ENCODE results near the gene TNKS2. TPM values are rescaled to one million over a fixed set of nuclear protein-coding genes. Genes with fewer than 3 reads are reported as not detected.

Gene TNKS2
- total and polyA plus RNA-seq, 8 donors = 5.2 to 22.6 (median 14.3) TPM

DNA sequence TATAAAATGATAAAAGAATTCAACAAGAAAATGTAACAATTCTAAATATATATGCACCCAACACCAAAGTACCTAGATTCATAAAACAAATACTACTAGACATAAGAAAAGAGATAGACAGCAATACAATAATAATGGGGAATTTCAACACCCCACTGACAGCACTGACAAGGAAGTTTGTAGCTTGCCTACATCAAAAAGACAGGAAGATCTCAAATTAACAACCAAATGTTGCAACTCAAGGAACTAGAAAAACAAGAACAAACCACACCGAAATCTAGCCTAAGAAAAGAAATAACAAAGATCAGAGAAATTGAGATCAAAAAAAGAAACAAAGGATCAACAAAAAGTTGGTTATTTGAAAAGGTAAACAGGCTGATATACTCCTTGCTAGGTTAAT lies 36.5 kb upstream of the TNKS2 start:
- TF ChIP-seq CTCF (IDR thresholded peaks at IDR 0.05) = no peak
- FAIRE-seq (no peak), DNase-seq (no peak), ATAC-seq (no peak)
- no peak overlapping the region for H3K4me3 ChIP-seq
- no peaks in the 10 kb centered on the region for H3K27me3 ChIP-seq
- no peaks in the 10 kb centered on the region for H3K36me3 ChIP-seq
- no peaks in the 10 kb centered on the region for H3K9me3 ChIP-seq
- WGBS, 2 donors = 56 to 72% methylated on average over 1 of the region's 1 CpG
- no peaks in the 10 kb centered on the region for H3K4me1 ChIP-seq
- intact Hi-C loops (cut with DNase I) = no loop called here
- H3K27ac ChIP-seq = no peak overlapping the region

DNA sequence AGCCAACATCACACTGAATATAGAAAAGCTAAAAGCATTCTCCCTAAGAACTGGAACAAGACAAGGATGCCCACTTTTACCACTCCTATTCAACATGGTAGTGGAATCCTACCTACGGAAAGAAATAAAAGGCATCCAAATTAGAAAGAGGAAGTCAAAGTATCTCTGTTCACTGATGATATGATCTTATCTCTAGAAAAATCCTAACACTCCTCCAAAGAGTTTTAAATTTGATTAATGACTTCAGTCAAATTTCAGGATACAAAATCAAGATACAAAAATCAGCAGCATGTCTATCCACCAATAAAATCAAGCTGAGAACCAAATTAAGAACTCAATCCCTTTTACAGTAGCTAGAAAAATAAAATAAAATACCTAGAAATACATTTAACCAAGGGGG lies 35.3 kb upstream of the TNKS2 start:
- DNase-seq = no peak
- TF ChIP-seq CTCF (IDR thresholded peaks at IDR 0.05) = no peak
- intact Hi-C loops (cut with DNase I) = no loop called here
- ATAC-seq = no peak
- Histone ChIP-seq H3K9me3 (no peaks in the 10 kb centered on the region), H3K27ac (no peak overlapping the region), H3K36me3 (no peaks in the 10 kb centered on the region), H3K4me1 (no peaks in the 10 kb centered on the region), H3K27me3 (no peaks in the 10 kb centered on the region), H3K4me3 (no peak overlapping the region)
- no peak for FAIRE-seq
- WGBS, 2 donors = 89 to 91% methylated on average over 1 of the region's 1 CpG

DNA sequence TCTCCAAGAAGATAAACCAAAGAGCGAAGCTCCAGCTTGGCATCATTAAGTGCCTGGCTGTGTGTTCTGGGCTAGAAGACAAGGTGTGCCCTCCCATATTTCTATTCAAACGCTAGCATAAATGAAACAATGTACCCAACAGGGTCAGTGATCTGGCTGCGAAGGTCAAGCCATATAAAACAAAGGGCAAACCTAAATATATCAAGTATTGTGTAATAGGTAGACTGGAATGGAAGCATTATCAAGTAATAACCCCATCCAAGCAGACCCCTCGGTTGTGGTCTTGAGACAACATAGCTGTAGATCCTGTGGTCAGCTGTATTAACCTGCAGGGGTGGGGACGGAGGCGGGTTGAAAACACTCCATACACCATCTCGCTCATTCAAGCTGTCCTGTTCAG lies 31.6 kb upstream of the TNKS2 start:
- TF ChIP-seq CTCF (IDR thresholded peaks at IDR 0.05) = no peak
- DNase-seq (no peak), FAIRE-seq (no peak), ATAC-seq (no peak)
- intact Hi-C loops (cut with DNase I) = no loop called here
- no peaks in the 10 kb centered on the region for H3K4me1 ChIP-seq
- no peaks in the 10 kb centered on the region for H3K36me3 ChIP-seq
- H3K4me3 ChIP-seq = no peak overlapping the region
- H3K9me3 ChIP-seq = no peaks in the 10 kb centered on the region
- H3K27ac ChIP-seq = no peak overlapping the region
- no peaks in the 10 kb centered on the region for H3K27me3 ChIP-seq
- 77 to 85% methylated on average over 7 of the region's 7 CpGs for WGBS, 2 donors

- FAIRE-seq (no peak), ATAC-seq (no peak), DNase-seq (no peak)
- H3K9me3 ChIP-seq = no peaks in the 10 kb centered on the region
- intact Hi-C loops (cut with DNase I) = no loop called here
- no peak overlapping the region for H3K27ac ChIP-seq
- no peak for TF ChIP-seq CTCF (IDR thresholded peaks at IDR 0.05)
- no peaks in the 10 kb centered on the region for H3K4me1 ChIP-seq
- H3K4me3 ChIP-seq = no peak overlapping the region
- H3K36me3 ChIP-seq = no peaks in the 10 kb centered on the region
- no peaks in the 10 kb centered on the region for H3K27me3 ChIP-seq
- WGBS, 2 donors = 75 to 87% methylated on average over 3 of the region's 3 CpGs
These were observed 30.1 kb upstream of the TNKS2 start for GRCh38 chr10:91768123-91768522.

DNA sequence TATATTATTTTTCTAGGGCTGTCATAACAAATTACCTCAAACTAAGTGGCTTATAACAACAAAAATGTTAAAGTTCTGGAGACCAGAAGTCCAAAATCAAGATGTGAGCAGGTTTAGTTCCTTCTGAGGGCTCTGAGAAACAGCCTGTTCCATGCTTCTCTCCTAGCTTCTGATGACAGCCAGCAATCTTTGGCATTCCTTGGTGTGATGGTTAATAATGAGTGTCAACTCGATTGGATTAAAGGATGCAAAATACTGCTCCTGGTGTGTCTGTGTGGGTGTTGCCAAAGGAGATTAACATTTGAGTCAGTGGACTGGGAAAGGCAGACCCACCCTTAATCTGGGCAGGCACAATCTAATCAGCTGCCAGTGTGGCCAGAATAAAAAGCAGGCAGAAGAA lies 26.3 kb upstream of the TNKS2 start:
- H3K36me3 ChIP-seq = no peaks in the 10 kb centered on the region
- 49 to 65% methylated on average over 1 of the region's 1 CpG for WGBS, 2 donors
- FAIRE-seq (no peak), ATAC-seq (no peak), DNase-seq (no peak)
- no peaks in the 10 kb centered on the region for H3K4me1 ChIP-seq
- intact Hi-C loops (cut with DNase I) = no loop called here
- no peak for TF ChIP-seq CTCF (IDR thresholded peaks at IDR 0.05)
- H3K27ac ChIP-seq = no peak overlapping the region
- no peak overlapping the region for H3K4me3 ChIP-seq
- no peaks in the 10 kb centered on the region for H3K9me3 ChIP-seq
- H3K27me3 ChIP-seq = no peaks in the 10 kb centered on the region
